Fibroblast of villous mesenchyme (primary cell): ENCODE measurements around the gene RNU6-8. TPM values are rescaled to one million over a fixed set of nuclear protein-coding genes. Genes with fewer than 3 reads are reported as not detected.

Experiments used
- DNase-seq: peaks from one replicate; pipeline ENCODE4 v3.0.0-alpha.2; 2010; ENCODE audit warnings: low read depth
- H3K4me3 ChIP-seq: 2 replicates; pipeline ENCODE4 v1.5.1; 2011; ENCODE audit warnings: low read depth, mild to moderate bottlenecking, low read length
- CTCF ChIP-seq: IDR thresholded peaks from 2 replicates; pipeline ENCODE4 v1.5.1; 2012; ENCODE audit warnings: low read depth, mild to moderate bottlenecking, low read length; ENCODE audit not compliant: insufficient read depth
- total RNA-seq: library from RNA; depleted of rRNA; stranded (reverse); fragments of >200 nt; gene quantifications from 2 replicates; pipeline ENCODE4 v1.2.3, GENCODE V29; 2012

Gene RNU6-8
- not detected in 2 replicates for total RNA-seq

GRCh38 chr14:32202998-32203882 lies at the start of gene RNU6-8:
Gene RNU6-8, minus strand, starts transcription at chr14:32203269.
- no peak for TF ChIP-seq CTCF
- peak; percentile 87 for DNase-seq
- H3K4me3 ChIP-seq, result peak within 1 kb of the TSS; percentile 77

- DNase-seq, result peak; percentile 79
- no peak overlapping the region for H3K4me3 ChIP-seq
- TF ChIP-seq CTCF, result peak; percentile 92
These were observed 49.1 kb upstream of the RNU6-8 start for GRCh38 chr14:32252030-32252670.

DNA sequence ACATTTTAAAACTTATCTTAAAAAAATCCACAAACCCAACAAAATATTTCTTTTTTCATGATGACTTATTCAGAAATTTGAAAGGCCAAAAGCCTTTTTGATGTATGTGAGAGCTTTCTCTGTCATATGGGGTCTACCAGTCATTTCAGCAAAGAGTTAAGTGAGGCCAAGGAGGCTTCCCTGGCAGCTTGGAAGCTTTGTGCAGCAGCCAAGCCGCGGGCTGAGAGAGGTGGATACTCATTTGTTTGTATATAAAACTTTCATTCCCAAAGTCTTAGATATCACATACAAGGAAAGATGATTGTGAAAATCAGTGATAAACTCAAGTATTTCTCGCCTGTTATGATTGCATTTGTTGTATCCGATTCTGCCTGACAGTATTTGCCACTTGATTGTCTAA lies 48.5 kb upstream of the RNU6-8 start:
- TF ChIP-seq CTCF, result no peak
- DNase-seq, result peak; percentile 5
- no peak overlapping the region for H3K4me3 ChIP-seq

GRCh38 chr14:32250681-32251080 lies 47.6 kb upstream of the RNU6-8 start:
- no peak overlapping the region for H3K4me3 ChIP-seq
- no peak for TF ChIP-seq CTCF
- no peak for DNase-seq

GRCh38 chr14:32249780-32250179 lies 46.7 kb upstream of the RNU6-8 start:
- no peak for DNase-seq
- no peak for TF ChIP-seq CTCF
- no peak overlapping the region for H3K4me3 ChIP-seq

DNA sequence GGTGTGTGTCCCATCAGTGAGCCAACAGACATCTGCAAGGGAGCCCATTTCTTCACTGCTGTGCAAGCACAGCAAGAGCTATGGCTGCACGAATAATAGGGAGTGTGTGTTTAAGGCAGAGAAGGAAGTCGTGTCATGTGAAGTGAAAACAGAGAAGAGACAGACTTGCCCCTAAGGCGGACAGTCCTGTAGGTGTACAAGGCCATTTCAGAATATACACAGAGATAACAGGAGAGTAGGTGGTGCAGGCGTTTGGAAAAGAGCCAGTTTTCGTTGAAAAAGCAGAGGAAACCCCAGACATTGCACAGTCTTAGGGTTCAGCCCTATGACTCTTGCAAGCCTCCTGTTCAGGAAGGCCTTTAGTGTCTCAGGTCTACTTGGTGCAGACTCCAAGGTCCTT lies 46.3 kb upstream of the RNU6-8 start:
- H3K4me3 ChIP-seq, result no peak overlapping the region
- TF ChIP-seq CTCF, result no peak
- DNase-seq, result no peak
